Breast epithelium (tissue), 3 donors: ENCODE results near the gene LIPK.
"Not testable (repeated sequence)": the region's sequence is repeated elsewhere in the genome, so short reads cannot be mapped to it uniquely, and the experiment has no call there.

ENCODE experiments used
- CTCF ChIP-seq, 3 donors: fragments of 450-650 bp; IDR thresholded peaks; one replicate each; pipeline ENCODE4 v1.5.1; 2016 to 2017; ENCODE audit warnings: antibody characterized with exemption in 3 of 3, mild to moderate bottlenecking in 3 of 3, moderate library complexity in 3 of 3
- POLR2A ChIP-seq: fragments of 450-650 bp; IDR thresholded peaks from one replicate; pipeline ENCODE4 v1.6.1; 2016; ENCODE audit warnings: antibody characterized with exemption, mild to moderate bottlenecking, moderate library complexity

- TF ChIP-seq CTCF (IDR thresholded peaks at IDR 0.05); POLR2A: not testable (repeated sequence)
These were observed 35.9 kb downstream of the LIPK start for GRCh38 chr10:88741921-88742320.
